Karpas-422 (cell line): ENCODE results near the gene LIPC. TPM values are rescaled to one million over a fixed set of nuclear protein-coding genes. Genes with fewer than 3 reads are reported as not detected.

ENCODE experiments used
- DNase-seq: peaks from one replicate; pipeline ENCODE4 v3.0.0-alpha.2; 2015
- H2AFZ ChIP-seq: fragments of 200-600 bp; sonication (generic); 2 replicates; pipeline ENCODE4 v1.6.1; 2014; ENCODE audit warnings: antibody characterized with exemption, low read length, mixed read lengths
- H3K27ac ChIP-seq: fragments of 200-600 bp; sonication (generic); 2 replicates; pipeline ENCODE4 v1.5.1; 2014; ENCODE audit warnings: mild to moderate bottlenecking, low read length, moderate library complexity
- H3K27me3 ChIP-seq: fragments of 200-600 bp; sonication (generic); 2 replicates; pipeline ENCODE4 v1.6.1; 2014; ENCODE audit warnings: low read length, mixed read lengths
- H3K36me3 ChIP-seq: fragments of 200-600 bp; sonication (generic); 2 replicates; pipeline ENCODE4 v1.6.1; 2014; ENCODE audit warnings: low read length, mixed read lengths; ENCODE audit not compliant: insufficient read depth
- H3K4me1 ChIP-seq: fragments of 200-600 bp; sonication (generic); 2 replicates; pipeline ENCODE4 v1.6.1; 2014; ENCODE audit warnings: mild to moderate bottlenecking, low read length, mixed read lengths
- H3K4me2 ChIP-seq: fragments of 200-600 bp; sonication (generic); 2 replicates; pipeline ENCODE4 v1.6.1; 2014; ENCODE audit warnings: low read length, low read depth, mild to moderate bottlenecking; ENCODE audit not compliant: poor library complexity, severe bottlenecking
- H3K4me3 ChIP-seq: fragments of 200-600 bp; sonication (generic); 2 replicates; pipeline ENCODE4 v1.5.1; 2014; ENCODE audit warnings: mild to moderate bottlenecking, antibody characterized with exemption, low read length, mixed read lengths
- H3K79me2 ChIP-seq: fragments of 200-600 bp; sonication (generic); 2 replicates; pipeline ENCODE4 v1.6.1; 2014; ENCODE audit warnings: mild to moderate bottlenecking, low read length, mixed read lengths
- H3K9ac ChIP-seq: fragments of 200-600 bp; sonication (generic); 2 replicates; pipeline ENCODE4 v1.6.0; 2014; ENCODE audit warnings: low read length
- H3K9me2 ChIP-seq: fragments of 200-600 bp; sonication (generic), shearing (Covaris generic); replicated peaks from 2 replicates; pipeline ENCODE4 v1.6.0; 2014; ENCODE audit warnings: mild to moderate bottlenecking, low read length, moderate library complexity; ENCODE audit not compliant: insufficient read depth
- H3K9me3 ChIP-seq: fragments of 300-700, 200-600 bp; sonication (generic); 2 replicates; pipeline ENCODE4 v1.6.1; 2014; ENCODE audit warnings: low read length, mixed read lengths
- H4K20me1 ChIP-seq: fragments of 200-600 bp; sonication (generic); 2 replicates; pipeline ENCODE4 v1.6.1; 2014; ENCODE audit warnings: mild to moderate bottlenecking, antibody characterized with exemption, low read length, low read depth; ENCODE audit not compliant: insufficient read depth
- total RNA-seq: library from RNA; depleted of rRNA; stranded (reverse); fragments of >200 nt; shearing (Covaris generic); gene quantifications from 2 replicates; pipeline ENCODE4 v1.2.3, GENCODE V29; 2014; ENCODE audit warnings: low replicate concordance

The LIPC gene
- total RNA-seq, 1 experiment from 2014 or later: not detected

DNA sequence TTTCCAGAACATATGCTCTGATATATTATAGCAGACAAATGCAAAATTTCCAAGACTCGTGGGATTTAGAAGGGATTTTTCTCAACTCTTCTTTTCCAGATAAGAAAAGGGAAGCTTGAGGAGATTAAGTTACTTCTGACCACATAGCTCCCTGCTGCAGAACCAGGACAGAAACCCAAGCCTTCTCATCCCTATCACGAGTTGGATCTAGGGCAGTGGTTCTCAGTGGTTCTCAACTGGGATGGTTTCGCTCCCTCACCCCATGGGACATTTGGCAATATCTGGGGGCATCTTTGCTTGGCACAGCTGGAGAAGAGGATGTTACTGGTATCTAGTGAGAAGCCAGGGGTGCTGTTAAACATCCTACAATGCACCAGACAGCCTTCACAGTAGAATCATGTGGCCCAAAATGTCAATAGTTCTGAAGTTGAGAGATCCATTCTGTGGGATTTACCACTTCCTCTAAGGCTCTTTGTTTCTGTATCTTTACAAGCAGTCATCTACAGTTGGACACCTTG, 64.2 kb downstream of the LIPC start:
- Histone ChIP-seq H3K27ac (no peak overlapping the region), H3K9me3 (no peaks in the 10 kb centered on the region), H4K20me1 (no peaks in the 10 kb centered on the region), H3K4me1 (no peaks in the 10 kb centered on the region), H3K9ac (no peak overlapping the region), H3K79me2 (no peaks in the 10 kb centered on the region), H2AFZ (no peak overlapping the region), H3K4me2 (no peak overlapping the region), H3K27me3 (no peaks in the 10 kb centered on the region), H3K9me2 (no peaks in the 10 kb centered on the region), H3K36me3 (no peaks in the 10 kb centered on the region), H3K4me3 (no peak overlapping the region)
- no peak for DNase-seq

DNA sequence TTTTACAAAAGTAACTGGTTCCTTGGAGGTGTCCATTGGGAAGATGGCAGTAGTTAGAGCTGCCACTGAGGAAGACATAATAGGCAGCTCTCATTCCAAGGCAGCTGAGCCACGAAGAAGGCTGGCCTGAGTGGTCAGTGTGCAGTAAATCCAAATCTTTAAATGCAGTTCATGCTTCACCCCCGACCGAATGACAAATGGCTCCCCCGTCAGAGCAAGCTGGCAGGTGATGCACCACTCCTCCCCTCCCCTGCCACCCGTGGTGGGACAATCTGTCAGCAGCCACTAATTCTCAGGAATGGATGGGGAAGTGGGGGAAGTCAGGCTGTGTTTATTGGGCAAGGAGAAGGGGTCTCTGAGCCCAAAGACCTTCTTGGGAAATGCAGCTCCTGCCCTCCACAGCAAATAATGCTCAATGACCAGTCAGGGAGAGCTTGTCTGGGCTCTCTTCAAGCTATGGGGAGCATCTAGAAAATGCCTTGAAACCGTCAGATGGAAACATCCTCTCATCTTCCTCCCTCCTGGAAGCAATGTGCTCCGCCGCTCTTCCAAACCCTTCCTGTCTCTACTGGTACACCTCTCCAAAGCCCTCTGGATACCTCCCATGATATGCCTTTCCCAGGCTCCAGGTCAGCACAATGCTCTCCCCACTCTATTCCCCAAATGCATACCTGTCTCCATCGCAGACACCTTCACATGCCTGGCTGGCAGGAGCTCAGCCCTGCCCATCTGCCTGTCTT, 65.4 kb downstream of the LIPC start:
- Histone ChIP-seq H2AFZ (no peak overlapping the region), H3K4me3 (no peak overlapping the region), H3K27me3 (no peaks in the 10 kb centered on the region), H3K79me2 (no peaks in the 10 kb centered on the region), H3K4me1 (no peaks in the 10 kb centered on the region), H3K9me3 (no peaks in the 10 kb centered on the region), H3K4me2 (no peak overlapping the region), H4K20me1 (no peaks in the 10 kb centered on the region), H3K9me2 (no peaks in the 10 kb centered on the region), H3K27ac (no peak overlapping the region), H3K9ac (no peak overlapping the region), H3K36me3 (no peaks in the 10 kb centered on the region)
- no peak for DNase-seq

- Histone ChIP-seq H4K20me1 (no peaks in the 10 kb centered on the region), H3K27me3 (no peaks in the 10 kb centered on the region), H3K4me3 (no peak overlapping the region), H3K9me3 (no peaks in the 10 kb centered on the region), H3K9me2 (no peaks in the 10 kb centered on the region), H3K4me2 (no peak overlapping the region), H3K27ac (no peak overlapping the region), H2AFZ (no peak overlapping the region), H3K79me2 (no peaks in the 10 kb centered on the region), H3K36me3 (no peaks in the 10 kb centered on the region), H3K4me1 (no peaks in the 10 kb centered on the region), H3K9ac (no peak overlapping the region)
- no peak for DNase-seq
Measured at GRCh38 chr15:58498821-58499580, 67.2 kb downstream of the LIPC start.

- Histone ChIP-seq H3K9me2 (no peaks in the 10 kb centered on the region), H4K20me1 (no peaks in the 10 kb centered on the region), H3K4me1 (no peaks in the 10 kb centered on the region), H3K27ac (no peak overlapping the region), H3K9me3 (no peaks in the 10 kb centered on the region), H3K36me3 (no peaks in the 10 kb centered on the region), H3K79me2 (no peaks in the 10 kb centered on the region), H3K4me2 (no peak overlapping the region), H3K27me3 (no peaks in the 10 kb centered on the region), H3K4me3 (no peak overlapping the region), H3K9ac (no peak overlapping the region), H2AFZ (no peak overlapping the region)
- DNase-seq: no peak
Measured at GRCh38 chr15:58501006-58501405, 69.2 kb downstream of the LIPC start.

- Histone ChIP-seq H3K9me3 (no peaks in the 10 kb centered on the region), H2AFZ (no peak overlapping the region), H3K27me3 (no peaks in the 10 kb centered on the region), H3K9me2 (no peaks in the 10 kb centered on the region), H3K9ac (no peak overlapping the region), H3K27ac (no peak overlapping the region), H3K36me3 (no peaks in the 10 kb centered on the region), H3K4me1 (no peaks in the 10 kb centered on the region), H3K79me2 (no peaks in the 10 kb centered on the region), H4K20me1 (no peaks in the 10 kb centered on the region), H3K4me3 (no peak overlapping the region), H3K4me2 (no peak overlapping the region)
- DNase-seq: no peak
Measured at GRCh38 chr15:58501636-58502188, 69.9 kb downstream of the LIPC start.

DNA sequence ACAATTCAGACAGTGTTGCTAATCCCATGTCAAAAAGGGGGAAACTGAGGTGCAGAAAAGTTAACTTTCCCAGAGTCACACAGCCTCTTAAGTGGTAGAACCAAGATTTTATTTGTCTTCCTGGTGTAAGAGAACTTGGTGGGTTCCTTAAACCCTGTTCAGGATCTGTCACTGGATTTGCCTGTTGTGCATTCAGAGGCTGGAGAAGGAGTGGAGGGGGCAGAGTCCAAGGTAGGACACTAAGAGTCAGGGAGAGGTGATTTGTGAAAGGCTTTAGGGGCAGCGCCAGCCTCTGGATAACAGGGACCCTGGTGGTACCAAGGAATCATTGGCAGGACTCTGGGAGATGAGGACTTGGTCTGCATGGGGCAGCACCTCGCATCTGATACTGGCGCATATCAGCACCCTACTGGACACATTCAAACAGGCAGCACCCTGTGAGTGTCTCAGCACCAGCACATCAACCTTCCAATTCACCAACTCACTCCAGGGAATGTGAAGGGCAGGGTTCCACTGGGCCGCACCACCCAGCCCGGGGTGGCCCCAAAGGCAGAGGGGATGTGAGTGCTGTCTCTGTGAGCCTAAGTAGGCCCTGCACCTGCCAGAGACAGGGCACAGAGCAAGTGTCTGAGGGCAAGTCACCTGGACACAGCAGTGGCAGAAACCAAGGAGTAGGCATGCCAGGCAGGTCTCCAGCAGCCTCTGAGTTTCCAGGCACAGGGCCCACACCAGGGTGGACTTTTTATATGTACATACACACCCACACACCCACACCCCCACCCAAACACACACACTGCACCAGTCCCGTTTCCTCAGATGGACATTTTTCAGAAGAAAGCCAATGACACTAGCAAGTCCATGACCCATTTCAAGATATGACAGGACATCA, 71.6 kb downstream of the LIPC start:
- H3K9me3 ChIP-seq: no peaks in the 10 kb centered on the region
- H3K9me2 ChIP-seq: no peaks in the 10 kb centered on the region
- H3K4me2 ChIP-seq: no peak overlapping the region
- no peaks in the 10 kb centered on the region for H3K27me3 ChIP-seq
- H2AFZ ChIP-seq: no peak overlapping the region
- H4K20me1 ChIP-seq: no peaks in the 10 kb centered on the region
- H3K4me3 ChIP-seq: no peak overlapping the region
- H3K79me2 ChIP-seq: no peaks in the 10 kb centered on the region
- DNase-seq: no peak
- no peaks in the 10 kb centered on the region for H3K4me1 ChIP-seq
- H3K36me3 ChIP-seq: no peaks in the 10 kb centered on the region
- no peak overlapping the region for H3K27ac ChIP-seq
- H3K9ac ChIP-seq: no peak overlapping the region

GRCh38 chr15:58504674-58505234, 73.0 kb downstream of the LIPC start:
- no peaks in the 10 kb centered on the region for H4K20me1 ChIP-seq
- no peak overlapping the region for H3K27ac ChIP-seq
- DNase-seq: no peak
- H3K9me3 ChIP-seq: no peaks in the 10 kb centered on the region
- no peaks in the 10 kb centered on the region for H3K9me2 ChIP-seq
- H3K4me2 ChIP-seq: no peak overlapping the region
- H3K79me2 ChIP-seq: no peaks in the 10 kb centered on the region
- H3K4me3 ChIP-seq: no peak overlapping the region
- H3K36me3 ChIP-seq: no peaks in the 10 kb centered on the region
- no peaks in the 10 kb centered on the region for H3K27me3 ChIP-seq
- no peaks in the 10 kb centered on the region for H3K4me1 ChIP-seq
- H3K9ac ChIP-seq: no peak overlapping the region
- H2AFZ ChIP-seq: no peak overlapping the region
